ENCODE data around the gene KRTAP12-2. TPM values are rescaled to one million over a fixed set of nuclear protein-coding genes. Genes with fewer than 3 reads are reported as not detected.
"Not testable (repeated sequence)": the region's sequence is repeated elsewhere in the genome, so short reads cannot be mapped to it uniquely, and the experiment has no call there.

KRTAP12-2 gene
- total RNA-seq, 2 donors from 2014 or later, result not detected

- ATAC-seq; intact Hi-C loops (cut with DNase I, micrococcal nuclease); DNase-seq: not testable (repeated sequence)
Observed at GRCh38 chr21:44638506-44639330, 28.0 kb downstream of the KRTAP12-2 start.

DNA sequence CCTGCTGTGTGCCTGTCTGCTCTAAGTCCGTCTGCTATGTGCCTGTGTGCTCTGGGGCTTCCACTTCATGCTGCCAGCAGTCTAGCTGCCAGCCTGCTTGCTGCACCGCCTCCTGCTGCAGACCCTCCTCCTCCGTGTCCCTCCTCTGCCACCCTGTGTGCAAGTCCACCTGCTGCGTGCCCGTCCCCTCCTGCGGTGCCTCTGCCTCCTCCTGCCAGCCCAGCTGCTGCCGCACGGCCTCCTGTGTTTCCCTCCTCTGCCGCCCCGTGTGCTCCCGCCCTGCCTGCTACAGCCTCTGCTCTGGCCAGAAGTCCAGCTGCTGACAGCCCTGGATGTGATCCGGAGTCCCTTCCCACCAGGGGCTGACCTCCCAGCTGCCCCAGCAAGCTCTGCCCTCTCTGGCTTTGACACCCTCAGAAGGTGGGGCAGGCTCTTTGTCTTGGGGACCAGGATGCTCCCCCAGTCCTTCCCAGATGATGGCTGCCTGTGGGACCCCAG lies 28.8 kb downstream of the KRTAP12-2 start:
- ATAC-seq; DNase-seq; intact Hi-C loops (cut with DNase I, micrococcal nuclease): not testable (repeated sequence)

DNA sequence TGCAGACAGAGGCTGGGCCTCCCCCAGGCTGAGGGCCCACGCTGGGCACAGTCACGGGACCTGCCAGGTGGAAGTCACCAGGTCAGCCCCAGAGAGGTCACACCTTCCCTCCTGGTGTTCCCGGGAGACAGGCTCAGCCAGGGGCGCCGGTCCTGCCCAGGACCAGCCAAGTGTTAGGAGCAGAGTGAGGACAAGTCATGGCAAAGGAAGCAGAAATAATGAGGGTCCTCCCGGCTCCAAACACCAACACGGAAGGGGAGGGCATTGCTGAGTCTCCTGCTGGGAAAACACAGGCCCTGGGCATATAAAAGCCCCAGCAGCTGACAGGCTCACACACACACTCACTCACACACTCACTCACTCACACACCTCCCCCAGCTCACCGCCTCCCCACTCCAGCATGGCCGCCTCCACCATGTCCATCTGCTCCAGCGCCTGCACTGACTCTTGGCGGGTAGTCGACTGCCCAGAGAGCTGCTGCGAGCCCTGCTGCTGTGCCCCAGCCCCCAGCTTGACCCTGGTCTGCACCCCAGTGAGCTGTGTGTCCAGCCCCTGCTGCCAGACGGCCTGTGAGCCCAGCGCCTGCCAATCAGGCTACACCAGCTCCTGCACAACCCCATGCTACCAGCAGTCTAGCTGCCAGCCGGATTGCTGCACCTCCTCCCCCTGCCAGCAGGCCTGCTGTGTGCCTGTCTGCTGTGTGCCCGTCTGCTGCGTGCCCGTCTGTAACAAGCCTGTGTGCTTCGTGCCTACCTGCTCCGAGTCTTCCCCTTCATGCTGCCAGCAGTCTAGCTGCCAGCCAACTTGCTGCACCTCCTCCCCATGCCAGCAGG lies 29.5 kb downstream of the KRTAP12-2 start, which contains the start of gene KRTAP10-10:
TSS of gene KRTAP10-10 (plus strand) at position 339 of the 833 bp plus-strand sequence. CDS start at position 401, 62 bp downstream.
- no peak for DNase-seq
- intact Hi-C loops (cut with DNase I, micrococcal nuclease), result no loop called here
- no peak for ATAC-seq

GRCh38 chr21:44636209-44637017 lies 30.3 kb downstream of the KRTAP12-2 start:
- DNase-seq (no peak), ATAC-seq (no peak)
- intact Hi-C loops (cut with DNase I, micrococcal nuclease), result no loop called here

DNA sequence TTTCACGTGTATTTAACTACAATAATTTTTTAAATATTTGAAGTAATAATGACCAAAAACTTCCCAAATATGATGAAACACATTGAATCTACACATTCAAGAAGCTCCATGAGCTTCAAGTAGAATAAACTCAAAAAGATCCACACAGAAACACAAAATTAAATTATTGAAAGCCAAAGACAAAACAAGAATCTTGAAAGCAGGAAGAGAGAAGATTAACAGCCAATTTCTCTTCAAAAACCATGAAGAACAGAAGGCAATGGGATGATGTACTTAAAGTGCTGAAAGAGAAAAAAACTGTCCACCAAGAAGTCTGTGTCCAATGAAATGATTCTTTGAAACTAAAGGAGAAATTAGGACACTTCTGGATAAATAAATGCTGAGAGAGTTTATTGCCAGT lies 34.7 kb downstream of the KRTAP12-2 start:
- no peak for ATAC-seq
- no peak for DNase-seq
- intact Hi-C loops (cut with DNase I, micrococcal nuclease), result no loop called here

GRCh38 chr21:44630440-44630839 lies 36.3 kb downstream of the KRTAP12-2 start:
- ATAC-seq (no peak), DNase-seq (no peak)
- intact Hi-C loops (cut with DNase I, micrococcal nuclease), result no loop called here

GRCh38 chr21:44628707-44629391 lies 37.9 kb downstream of the KRTAP12-2 start:
- no peak for ATAC-seq
- DNase-seq, result no peak
- intact Hi-C loops (cut with DNase I, micrococcal nuclease), result no loop called here

- intact Hi-C loops (cut with DNase I, micrococcal nuclease); DNase-seq; ATAC-seq: not testable (repeated sequence)
Observed at GRCh38 chr21:44627831-44628233, 38.9 kb downstream of the KRTAP12-2 start.

GRCh38 chr21:44627181-44627822 lies 39.4 kb downstream of the KRTAP12-2 start:
- ATAC-seq; intact Hi-C loops (cut with DNase I, micrococcal nuclease); DNase-seq: not testable (repeated sequence)

- ATAC-seq (no peak), DNase-seq (no peak)
- intact Hi-C loops (cut with DNase I, micrococcal nuclease), result no loop called here
Observed at GRCh38 chr21:44626673-44627143, 40.0 kb downstream of the KRTAP12-2 start, which contains the start of gene KRTAP10-9. Gene KRTAP10-9 (plus strand): TSS chr21:44627093. CDS start chr21:44627172, 79 bp downstream.

- ATAC-seq (no peak), DNase-seq (no peak)
- intact Hi-C loops (cut with DNase I, micrococcal nuclease), result no loop called here
Observed at GRCh38 chr21:44626262-44626661, 40.5 kb downstream of the KRTAP12-2 start.

GRCh38 chr21:44625756-44626155 lies 41.0 kb downstream of the KRTAP12-2 start:
- intact Hi-C loops (cut with DNase I, micrococcal nuclease), result no loop called here
- no peak for ATAC-seq
- DNase-seq, result no peak

GRCh38 chr21:44623575-44623974 lies 43.2 kb downstream of the KRTAP12-2 start:
- intact Hi-C loops (cut with DNase I, micrococcal nuclease), result no loop called here
- ATAC-seq, result no peak
- no peak for DNase-seq

DNA sequence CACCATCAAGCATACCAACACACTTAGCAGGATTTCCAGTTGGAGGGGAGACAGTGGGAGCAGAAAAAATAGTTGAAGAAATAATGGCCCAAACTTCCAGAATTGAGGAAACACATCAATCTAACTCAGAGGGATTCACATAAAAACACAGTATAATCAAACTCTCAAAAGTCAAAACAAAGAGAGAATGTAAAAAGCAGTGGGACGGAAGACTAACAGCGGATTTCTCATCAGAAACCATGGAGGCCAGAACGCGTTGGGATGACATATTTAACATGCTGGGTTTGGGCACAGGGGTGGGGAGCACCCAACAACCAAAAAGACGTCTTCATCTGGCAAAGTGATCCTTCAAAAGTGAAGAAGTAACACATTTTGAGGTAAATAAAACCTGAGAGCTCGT lies 46.8 kb downstream of the KRTAP12-2 start:
- intact Hi-C loops (cut with DNase I, micrococcal nuclease), result no loop called here
- ATAC-seq, result no peak
- DNase-seq, result no peak

DNA sequence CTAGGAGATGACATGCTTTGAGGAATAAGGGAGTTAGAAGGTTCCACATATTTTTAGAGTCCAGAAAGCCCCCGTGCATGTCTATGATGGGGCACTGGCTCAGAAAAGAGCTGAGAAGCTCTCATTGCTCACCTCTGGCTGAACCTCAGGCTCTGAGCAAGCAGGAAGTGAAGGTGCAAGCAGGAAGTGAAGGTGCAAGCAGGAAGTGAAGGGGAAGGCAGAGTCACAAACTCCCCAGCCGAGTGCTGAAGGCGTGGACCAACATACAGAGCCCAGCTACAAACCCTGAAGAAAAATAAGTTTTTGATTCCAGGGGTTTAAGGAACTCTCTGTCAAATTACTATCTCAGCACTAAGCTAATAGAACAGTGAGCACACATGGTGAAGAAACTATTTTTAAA lies 47.8 kb downstream of the KRTAP12-2 start:
- peak; percentile 84 for ATAC-seq
- no peak for DNase-seq
- intact Hi-C loops (cut with DNase I, micrococcal nuclease), result no loop called here

DNA sequence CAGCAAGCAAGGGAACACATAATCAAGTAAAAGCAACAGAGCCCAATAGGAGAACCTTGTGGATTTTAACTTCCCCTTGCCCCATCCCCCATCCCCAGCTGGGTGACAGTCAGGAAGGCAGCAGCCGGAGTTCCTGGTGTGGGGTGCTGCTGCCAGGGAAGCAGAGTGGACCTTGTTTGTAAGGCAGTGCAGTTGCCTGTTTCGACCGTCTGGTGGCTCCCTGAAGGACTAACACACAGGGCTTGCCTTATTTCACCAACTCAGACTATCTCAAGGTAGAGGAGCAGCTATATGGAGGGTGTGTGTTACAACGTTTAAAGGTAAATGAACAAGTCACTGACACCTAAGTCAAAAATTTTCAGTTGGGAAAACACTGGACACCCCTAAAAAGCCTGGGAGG lies 48.2 kb downstream of the KRTAP12-2 start:
- intact Hi-C loops (cut with DNase I, micrococcal nuclease), result no loop called here
- ATAC-seq (peak; percentile 85), DNase-seq (peak in 1 of 2 donors; percentile 35)

DNA sequence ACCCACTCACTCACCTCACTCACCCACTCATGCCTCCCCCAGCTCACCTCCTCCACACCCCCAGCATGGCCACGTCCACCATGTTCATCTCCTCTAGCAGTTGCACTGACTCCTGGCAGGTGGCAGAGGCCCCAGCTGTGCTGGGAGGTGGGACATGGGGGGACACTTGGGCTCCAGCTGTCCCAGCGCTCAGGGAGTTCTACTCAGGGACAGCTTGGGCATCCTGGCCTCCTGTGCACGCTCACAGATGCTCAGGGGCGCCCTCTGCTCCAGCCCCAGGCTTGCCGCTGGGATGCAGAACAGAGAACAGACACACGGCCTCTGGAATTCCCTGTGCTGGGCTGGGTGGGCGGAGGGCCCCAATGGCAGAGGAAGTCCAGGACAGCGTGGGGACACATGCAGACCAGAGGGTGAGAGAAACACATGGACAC lies 49.6 kb downstream of the KRTAP12-2 start:
- DNase-seq (no peak), ATAC-seq (no peak)
- intact Hi-C loops (cut with DNase I, micrococcal nuclease), result no loop called here

DNA sequence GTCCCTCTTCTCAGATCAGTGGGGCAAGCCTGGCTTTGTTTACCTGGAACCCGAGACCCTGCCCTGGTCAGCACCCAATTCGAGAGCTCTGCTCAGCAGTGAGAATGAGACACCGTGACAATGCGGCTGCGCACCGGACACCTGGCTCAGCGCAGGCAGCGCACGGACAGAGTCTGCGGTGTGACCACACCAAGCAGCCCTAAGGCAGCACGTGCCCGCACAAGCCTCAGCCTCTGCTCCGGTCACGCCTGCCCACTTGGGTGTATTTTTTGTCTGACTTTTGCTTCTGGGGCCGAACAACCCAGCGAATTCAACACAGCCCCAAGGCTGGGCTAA lies 50.2 kb downstream of the KRTAP12-2 start:
- no peak for DNase-seq
- intact Hi-C loops (cut with DNase I, micrococcal nuclease), result no loop called here
- ATAC-seq, result no peak
